ENCODE results near the gene WDR86. TPM values are rescaled to one million over a fixed set of nuclear protein-coding genes. Genes with fewer than 3 reads are reported as not detected.
A peak's percentile ranks its signal among the peaks of the same experiment; 100 is the strongest.

Gene WDR86
- total RNA-seq, 1 donor from 2014 or later, result 83.0 TPM

- H3K36me3 Mint-ChIP-seq, result no peaks in the 10 kb centered on the region
- peaks cover 15% of the 10 kb centered on the region for H3K4me1 Mint-ChIP-seq (ENCODE audit: unreplicated experiment)
- H3K27me3 Mint-ChIP-seq, result peaks cover 3% of the 10 kb centered on the region
- H3K4me3 Mint-ChIP-seq, result no peak overlapping the region
- H3K9me3 Mint-ChIP-seq, result no peaks in the 10 kb centered on the region
- no peak overlapping the region for H3K27ac Mint-ChIP-seq
- TF ChIP-seq CTCF (conservative IDR thresholded peaks at IDR 0.05), result no peak
- DNase-seq (ENCODE audit: extremely low spot score, unreplicated experiment), result peak; percentile 65
Measured at GRCh38 chr7:151451626-151452571, 42.1 kb upstream of the WDR86 start.

DNA sequence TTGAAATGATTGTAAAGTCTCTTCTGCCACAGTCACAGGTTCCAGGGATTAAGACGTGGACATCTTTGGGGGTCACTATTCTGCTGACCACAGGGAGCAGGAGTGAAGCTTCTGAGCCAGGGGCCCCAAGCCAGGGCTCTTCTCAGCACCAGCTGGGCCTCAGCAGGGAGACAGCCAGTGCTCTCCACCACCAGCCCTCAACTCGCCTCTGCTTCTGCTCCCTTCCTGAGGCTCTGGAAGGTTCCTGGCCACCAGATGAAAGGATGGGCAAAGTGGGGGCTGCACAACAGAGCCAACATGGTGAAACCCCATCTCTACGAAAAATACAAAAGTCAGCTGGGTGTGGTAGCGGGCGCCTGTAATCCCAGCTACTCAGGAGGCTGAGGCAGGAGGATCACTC lies 41.3 kb upstream of the WDR86 start:
- Mint-ChIP-seq H3K4me3 (no peak overlapping the region), H3K27ac (no peak overlapping the region), H3K9me3 (no peaks in the 10 kb centered on the region), H3K4me1 (ENCODE audit: unreplicated experiment) (peaks cover 21% of the 10 kb centered on the region), H3K36me3 (no peaks in the 10 kb centered on the region), H3K27me3 (peaks cover 3% of the 10 kb centered on the region)
- no peak for TF ChIP-seq CTCF (conservative IDR thresholded peaks at IDR 0.05)
- peak; percentile 27 for DNase-seq (ENCODE audit: extremely low spot score, unreplicated experiment)

- no peak overlapping the region for H3K4me3 Mint-ChIP-seq
- no peaks in the 10 kb centered on the region for H3K36me3 Mint-ChIP-seq
- DNase-seq (ENCODE audit: extremely low spot score, unreplicated experiment), result no peak
- no peak for TF ChIP-seq CTCF (conservative IDR thresholded peaks at IDR 0.05)
- peaks cover 24% of the 10 kb centered on the region for H3K4me1 Mint-ChIP-seq (ENCODE audit: unreplicated experiment)
- no peak overlapping the region for H3K27ac Mint-ChIP-seq
- no peaks in the 10 kb centered on the region for H3K9me3 Mint-ChIP-seq
- H3K27me3 Mint-ChIP-seq, result peaks cover 3% of the 10 kb centered on the region
Measured at GRCh38 chr7:151449990-151450389, 40.2 kb upstream of the WDR86 start.

DNA sequence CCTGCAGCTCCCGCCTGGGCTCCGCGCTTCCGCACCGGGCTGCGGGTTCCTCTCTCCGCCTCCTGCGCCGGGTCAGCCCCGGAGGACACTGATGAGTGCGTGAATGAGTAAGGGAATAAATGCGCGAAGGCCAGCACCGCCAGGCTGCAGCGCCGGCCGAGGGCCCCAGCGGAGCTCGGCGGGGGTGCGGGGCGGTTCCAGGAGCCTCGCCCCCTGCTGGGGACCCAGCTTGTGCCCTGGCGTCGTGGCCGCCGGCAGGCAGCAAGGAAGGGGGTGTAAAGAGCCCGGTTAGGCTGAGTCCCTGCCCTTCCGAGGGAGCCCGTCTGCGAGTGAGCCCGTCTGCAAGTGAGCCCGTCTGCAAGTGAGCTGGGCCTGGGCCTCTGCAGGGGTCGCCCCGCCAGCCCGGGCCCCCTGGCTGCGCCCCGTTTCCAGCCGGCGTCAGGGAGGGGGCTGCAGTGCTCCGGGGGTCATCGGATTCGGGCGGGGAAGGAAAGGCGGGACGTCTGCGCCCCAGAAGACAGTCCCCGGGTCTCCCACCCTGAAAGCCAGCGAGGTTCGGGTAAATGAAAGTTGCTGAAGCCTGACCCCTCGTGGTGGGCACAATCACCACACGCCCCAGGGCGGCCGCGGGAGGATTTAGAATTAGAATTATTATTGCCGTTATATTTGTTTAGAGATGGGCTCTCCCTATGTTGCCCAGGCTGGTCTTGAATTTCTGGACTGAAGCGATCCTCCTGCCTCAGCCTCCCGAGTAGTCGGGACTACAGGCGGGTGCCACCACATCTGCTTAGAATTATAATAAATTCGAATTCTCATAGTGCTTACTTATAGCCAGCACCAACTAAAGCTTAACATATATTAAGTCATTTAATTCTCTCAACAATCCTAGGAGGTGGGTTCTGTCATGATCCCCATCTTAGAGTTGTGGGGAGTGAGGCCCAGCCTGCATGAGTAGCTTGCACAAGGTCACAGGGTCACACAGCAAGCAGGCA lies 38.7 kb upstream of the WDR86 start:
- no peak for DNase-seq (ENCODE audit: extremely low spot score, unreplicated experiment)
- TF ChIP-seq CTCF (conservative IDR thresholded peaks at IDR 0.05), result peak; percentile 90
- peak overlapping the region; percentile 74 for H3K4me3 Mint-ChIP-seq
- no peaks in the 10 kb centered on the region for H3K36me3 Mint-ChIP-seq
- no peak overlapping the region for H3K27ac Mint-ChIP-seq
- H3K27me3 Mint-ChIP-seq, result peaks cover 3% of the 10 kb centered on the region
- H3K4me1 Mint-ChIP-seq (ENCODE audit: unreplicated experiment), result peaks cover 29% of the 10 kb centered on the region
- no peaks in the 10 kb centered on the region for H3K9me3 Mint-ChIP-seq

DNA sequence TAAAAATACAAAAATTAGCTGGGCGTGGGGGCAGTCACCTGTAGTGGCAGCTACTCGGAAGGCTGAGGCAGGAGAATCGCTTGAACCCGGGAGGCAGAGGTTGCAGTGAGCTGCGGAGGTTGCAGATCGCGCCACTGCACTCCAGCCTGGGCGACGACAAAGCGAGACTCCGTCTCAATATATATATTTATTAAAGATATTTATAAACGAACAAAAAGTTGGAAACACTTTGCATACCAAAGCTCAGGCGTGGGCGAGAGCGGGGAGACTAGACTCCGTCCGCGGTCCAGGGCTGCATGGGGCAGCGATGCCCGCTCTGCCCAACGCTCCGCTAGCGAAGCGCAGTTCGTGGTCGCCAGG lies 38.0 kb upstream of the WDR86 start:
- TF ChIP-seq CTCF (conservative IDR thresholded peaks at IDR 0.05), result no peak
- Mint-ChIP-seq H3K27me3 (peaks cover 3% of the 10 kb centered on the region), H3K27ac (no peak overlapping the region), H3K9me3 (no peaks in the 10 kb centered on the region), H3K36me3 (no peaks in the 10 kb centered on the region), H3K4me1 (ENCODE audit: unreplicated experiment) (peaks cover 29% of the 10 kb centered on the region), H3K4me3 (peak overlapping the region; percentile 70)
- no peak for DNase-seq (ENCODE audit: extremely low spot score, unreplicated experiment)

Data from type B pancreatic cell (in vitro differentiated cells).